Endothelial cell of umbilical vein (primary cell): ENCODE measurements around the gene DLG5.

ENCODE experiments used
- EZH2 ChIP-seq: IDR thresholded peaks from 2 replicates; pipeline ENCODE4 v1.6.1; 2012; ENCODE audit warnings: borderline replicate concordance, low read depth, mild to moderate bottlenecking, moderate library complexity, low read length, inconsistent platforms; ENCODE audit not compliant: severe bottlenecking
- MYC ChIP-seq: IDR thresholded peaks from one replicate; pipeline ENCODE4 v1.6.1; 2011; ENCODE audit warnings: mild to moderate bottlenecking, low read depth, low read length
- POLR2A ChIP-seq: IDR thresholded peaks from 2 replicates; pipeline ENCODE4 v1.6.1; 2012; ENCODE audit warnings: low read depth, mild to moderate bottlenecking, control low read depth, low read length
- POLR2AphosphoS5 ChIP-seq: IDR thresholded peaks from 2 replicates; pipeline ENCODE4 v1.6.1; 2012; ENCODE audit warnings: low read depth, mild to moderate bottlenecking, control low read depth, low read length, moderate library complexity; ENCODE audit not compliant: insufficient read depth
- TF ChIP-seq, protein P1 (sequence below), 2 donors: IDR thresholded peaks; 1 replicate in 1 of 2; 2 replicates in 1 of 2; pipeline ENCODE4 v1.5.1; 2011; ENCODE audit warnings: low read length in 2 of 2, mild to moderate bottlenecking in 2 of 2, moderate library complexity in 2 of 2, control low read depth in 1 of 2, inconsistent platforms in 1 of 2, low read depth in 1 of 2; ENCODE audit not compliant: insufficient read depth in 1 of 2; ENCODE audit errors: extremely low read depth in 1 of 2
- TF ChIP-seq, protein P2 (sequence below): IDR thresholded peaks from 2 replicates; pipeline ENCODE4 v1.6.1; 2011; ENCODE audit not compliant: insufficient read depth, insufficient read length

DNA sequence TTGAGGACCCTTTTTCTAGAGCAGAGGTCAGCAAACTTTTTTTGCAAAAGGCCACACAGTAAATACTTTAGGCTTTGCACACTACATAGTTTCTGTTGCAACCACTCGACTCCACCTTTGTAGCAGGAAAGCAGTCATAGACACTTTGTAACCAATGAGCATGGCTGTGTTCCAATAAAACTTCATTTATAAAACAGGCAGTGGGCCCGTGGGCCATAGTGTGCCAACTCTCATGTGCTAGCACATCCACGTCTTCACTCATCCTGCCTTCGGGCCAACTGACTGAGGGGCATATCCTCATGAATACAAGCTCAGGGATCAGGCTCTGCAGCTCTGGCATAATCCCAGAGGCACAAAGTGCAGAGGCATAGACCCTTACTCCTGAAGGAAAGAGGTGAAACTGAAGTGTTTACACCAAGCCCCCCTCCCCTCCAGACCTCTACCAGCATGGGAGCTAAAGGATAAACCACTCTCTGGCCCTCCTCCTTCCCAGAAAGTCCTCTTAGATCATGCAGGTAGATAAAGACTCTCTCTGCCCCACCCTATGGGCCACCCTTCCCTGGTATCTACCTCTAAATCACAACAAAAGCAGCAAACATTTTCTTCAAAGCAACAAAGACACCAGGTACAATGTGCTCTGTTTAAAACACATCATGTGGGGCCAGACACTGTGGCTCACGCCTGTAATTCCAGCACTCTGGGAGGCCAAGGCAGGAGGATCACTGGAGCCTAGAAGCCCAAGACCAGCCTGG, 71.0 kb downstream of the DLG5 start:
- TF ChIP-seq, protein P1, sequence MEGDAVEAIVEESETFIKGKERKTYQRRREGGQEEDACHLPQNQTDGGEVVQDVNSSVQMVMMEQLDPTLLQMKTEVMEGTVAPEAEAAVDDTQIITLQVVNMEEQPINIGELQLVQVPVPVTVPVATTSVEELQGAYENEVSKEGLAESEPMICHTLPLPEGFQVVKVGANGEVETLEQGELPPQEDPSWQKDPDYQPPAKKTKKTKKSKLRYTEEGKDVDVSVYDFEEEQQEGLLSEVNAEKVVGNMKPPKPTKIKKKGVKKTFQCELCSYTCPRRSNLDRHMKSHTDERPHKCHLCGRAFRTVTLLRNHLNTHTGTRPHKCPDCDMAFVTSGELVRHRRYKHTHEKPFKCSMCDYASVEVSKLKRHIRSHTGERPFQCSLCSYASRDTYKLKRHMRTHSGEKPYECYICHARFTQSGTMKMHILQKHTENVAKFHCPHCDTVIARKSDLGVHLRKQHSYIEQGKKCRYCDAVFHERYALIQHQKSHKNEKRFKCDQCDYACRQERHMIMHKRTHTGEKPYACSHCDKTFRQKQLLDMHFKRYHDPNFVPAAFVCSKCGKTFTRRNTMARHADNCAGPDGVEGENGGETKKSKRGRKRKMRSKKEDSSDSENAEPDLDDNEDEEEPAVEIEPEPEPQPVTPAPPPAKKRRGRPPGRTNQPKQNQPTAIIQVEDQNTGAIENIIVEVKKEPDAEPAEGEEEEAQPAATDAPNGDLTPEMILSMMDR (IDR thresholded peaks at IDR 0.05; ENCODE audit: extremely low read depth in 1 of 2, insufficient read depth in 1 of 2, low read depth in 1 of 2, low read length in 2 of 2) = no peak
- TF ChIP-seq POLR2AphosphoS5 = no peak
- no peak for TF ChIP-seq POLR2A
- no peak for TF ChIP-seq EZH2
- TF ChIP-seq, protein P2, sequence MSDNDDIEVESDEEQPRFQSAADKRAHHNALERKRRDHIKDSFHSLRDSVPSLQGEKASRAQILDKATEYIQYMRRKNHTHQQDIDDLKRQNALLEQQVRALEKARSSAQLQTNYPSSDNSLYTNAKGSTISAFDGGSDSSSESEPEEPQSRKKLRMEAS = no peak
- TF ChIP-seq MYC = no peak
